Chondrocyte (in vitro differentiated cells): ENCODE results near the gene FAP. TPM values are rescaled to one million over a fixed set of nuclear protein-coding genes. Genes with fewer than 3 reads are reported as not detected.

Experiments
- DNase-seq: peaks from one replicate; pipeline ENCODE4 v3.0.0; 2021; ENCODE audit warnings: mixed read lengths, low spot score
- H3K27ac Mint-ChIP-seq: one replicate; pipeline ENCODE4 v1.8.0; 2021; ENCODE audit warnings: mild to moderate bottlenecking, moderate library complexity, mixed read lengths; ENCODE audit not compliant: unreplicated experiment
- H3K27me3 Mint-ChIP-seq: 2 replicates; pipeline ENCODE4 v1.8.0; 2021; ENCODE audit warnings: low read depth, mixed read lengths
- H3K36me3 Mint-ChIP-seq: 2 replicates; pipeline ENCODE4 v1.8.0; 2021; ENCODE audit warnings: low read depth, mixed read lengths
- H3K4me1 Mint-ChIP-seq: 2 replicates; pipeline ENCODE4 v1.8.0; 2021; ENCODE audit warnings: low read depth, mild to moderate bottlenecking, mixed read lengths
- H3K4me3 Mint-ChIP-seq: one replicate; pipeline ENCODE4 v1.8.0; 2021; ENCODE audit warnings: mild to moderate bottlenecking, moderate library complexity, mixed read lengths; ENCODE audit not compliant: unreplicated experiment
- H3K9me3 Mint-ChIP-seq: 2 replicates; pipeline ENCODE4 v1.8.0; 2021; ENCODE audit warnings: low read depth, mixed read lengths
- total RNA-seq: library from RNA; stranded (reverse); gene quantifications from 3 replicates; pipeline ENCODE4 v1.2.1, GENCODE V29; 2021
- TF ChIP-seq, protein P1 (sequence below): fragments of 200-600 bp; sonication (generic); IDR thresholded peaks from 2 replicates; pipeline ENCODE4 v1.5.0; 2021; ENCODE audit warnings: antibody characterized with exemption, mild to moderate bottlenecking, moderate library complexity

The FAP gene
- total RNA-seq, 1 donor from 2014 or later, result 163 TPM

DNA sequence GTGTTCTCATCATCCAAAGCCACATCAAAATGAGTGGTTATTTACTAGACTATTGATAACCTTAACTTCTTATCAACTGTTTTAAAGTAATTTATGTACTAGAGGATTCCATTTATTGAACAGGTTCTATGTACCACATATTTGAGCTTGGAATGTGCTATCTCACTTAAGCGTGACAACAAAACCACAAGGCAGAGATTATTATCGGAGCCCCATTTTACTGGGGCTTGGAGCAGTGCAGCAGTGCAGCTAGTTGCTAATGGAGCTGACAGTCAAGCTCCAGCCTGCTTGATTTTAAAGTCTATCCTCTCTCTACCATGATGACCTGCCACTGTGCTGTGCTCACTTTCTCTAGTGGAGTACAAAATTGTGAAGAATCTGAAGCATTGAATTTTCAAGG is 115.8 kb downstream of the FAP start:
- Mint-ChIP-seq H3K4me3 (no peak overlapping the region), H3K27me3 (peaks cover 44% of the 10 kb centered on the region), H3K4me1 (peaks cover 3% of the 10 kb centered on the region), H3K27ac (no peak overlapping the region), H3K9me3 (peaks cover 8% of the 10 kb centered on the region), H3K36me3 (peaks cover 6% of the 10 kb centered on the region)
- DNase-seq, result no peak
- TF ChIP-seq, protein P1, sequence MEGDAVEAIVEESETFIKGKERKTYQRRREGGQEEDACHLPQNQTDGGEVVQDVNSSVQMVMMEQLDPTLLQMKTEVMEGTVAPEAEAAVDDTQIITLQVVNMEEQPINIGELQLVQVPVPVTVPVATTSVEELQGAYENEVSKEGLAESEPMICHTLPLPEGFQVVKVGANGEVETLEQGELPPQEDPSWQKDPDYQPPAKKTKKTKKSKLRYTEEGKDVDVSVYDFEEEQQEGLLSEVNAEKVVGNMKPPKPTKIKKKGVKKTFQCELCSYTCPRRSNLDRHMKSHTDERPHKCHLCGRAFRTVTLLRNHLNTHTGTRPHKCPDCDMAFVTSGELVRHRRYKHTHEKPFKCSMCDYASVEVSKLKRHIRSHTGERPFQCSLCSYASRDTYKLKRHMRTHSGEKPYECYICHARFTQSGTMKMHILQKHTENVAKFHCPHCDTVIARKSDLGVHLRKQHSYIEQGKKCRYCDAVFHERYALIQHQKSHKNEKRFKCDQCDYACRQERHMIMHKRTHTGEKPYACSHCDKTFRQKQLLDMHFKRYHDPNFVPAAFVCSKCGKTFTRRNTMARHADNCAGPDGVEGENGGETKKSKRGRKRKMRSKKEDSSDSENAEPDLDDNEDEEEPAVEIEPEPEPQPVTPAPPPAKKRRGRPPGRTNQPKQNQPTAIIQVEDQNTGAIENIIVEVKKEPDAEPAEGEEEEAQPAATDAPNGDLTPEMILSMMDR, result no peak

DNA sequence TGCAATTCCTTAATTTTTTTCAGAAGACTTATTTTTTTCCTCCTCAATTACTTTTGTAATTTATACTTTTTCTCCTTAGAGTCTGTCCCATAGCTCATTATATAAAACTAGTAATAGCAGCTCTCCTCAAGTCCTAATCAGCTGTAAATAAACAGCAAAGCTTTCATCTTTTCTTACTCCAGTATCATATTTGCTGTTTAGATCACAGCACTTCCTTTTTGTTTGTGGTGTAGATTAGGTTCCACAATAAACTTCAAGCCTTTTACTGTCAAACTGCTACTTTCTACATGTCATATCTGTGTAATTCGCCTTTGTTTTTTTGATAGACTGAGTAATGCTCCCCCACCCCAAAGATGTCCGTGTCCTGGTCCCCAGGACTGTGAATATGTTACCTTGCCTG is 116.7 kb downstream of the FAP start:
- no peak overlapping the region for H3K27ac Mint-ChIP-seq
- TF ChIP-seq, protein P1, result no peak
- peaks cover 40% of the 10 kb centered on the region for H3K27me3 Mint-ChIP-seq
- no peak for DNase-seq
- H3K36me3 Mint-ChIP-seq, result peaks cover 6% of the 10 kb centered on the region
- H3K4me1 Mint-ChIP-seq, result peaks cover 3% of the 10 kb centered on the region
- H3K9me3 Mint-ChIP-seq, result peaks cover 8% of the 10 kb centered on the region
- no peak overlapping the region for H3K4me3 Mint-ChIP-seq

DNA sequence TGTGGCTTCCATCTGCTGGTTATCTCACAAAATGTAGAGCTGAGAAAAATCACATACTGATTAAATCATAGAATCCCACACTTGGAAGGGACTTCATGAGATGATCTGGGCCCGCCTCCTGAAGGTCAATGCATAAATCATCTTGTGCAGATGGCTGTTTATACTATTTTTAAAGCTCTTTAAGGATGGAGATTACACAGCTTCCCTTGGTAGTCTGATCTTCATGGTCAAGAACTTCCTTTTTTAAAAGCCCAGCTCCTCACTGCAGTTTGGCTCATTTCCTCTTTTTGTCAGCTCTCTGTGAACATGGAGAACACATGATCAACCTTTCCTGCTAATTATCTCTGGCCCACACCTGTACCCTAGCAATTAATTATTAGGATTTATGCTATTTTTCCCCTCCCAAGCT is 117.1 kb downstream of the FAP start:
- no peak for DNase-seq
- TF ChIP-seq, protein P1, result no peak
- no peak overlapping the region for H3K27ac Mint-ChIP-seq
- peaks cover 8% of the 10 kb centered on the region for H3K9me3 Mint-ChIP-seq
- peaks cover 4% of the 10 kb centered on the region for H3K36me3 Mint-ChIP-seq
- peaks cover 3% of the 10 kb centered on the region for H3K4me1 Mint-ChIP-seq
- H3K4me3 Mint-ChIP-seq, result no peak overlapping the region
- H3K27me3 Mint-ChIP-seq, result peaks cover 38% of the 10 kb centered on the region

DNA sequence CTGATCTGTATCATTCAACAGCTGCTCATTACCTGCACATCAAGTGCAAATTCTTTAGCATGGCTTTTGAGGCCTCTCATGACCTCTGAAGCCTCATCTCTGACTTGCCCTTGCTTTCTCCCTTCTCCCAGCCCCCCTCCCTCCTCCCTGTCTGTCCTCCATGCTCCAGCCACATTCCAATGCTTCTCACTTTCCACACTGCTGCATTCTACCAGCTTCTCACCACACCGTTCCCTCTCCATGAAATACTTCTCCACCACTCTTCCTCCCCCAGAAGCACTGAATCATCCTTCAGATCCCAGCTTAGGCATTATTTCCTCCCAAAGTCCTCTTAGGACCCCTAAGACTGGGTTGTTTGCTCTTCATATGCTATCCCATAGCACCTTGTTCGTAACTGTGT is 118.1 kb downstream of the FAP start:
- H3K4me1 Mint-ChIP-seq, result peaks cover 3% of the 10 kb centered on the region
- H3K36me3 Mint-ChIP-seq, result peaks cover 1% of the 10 kb centered on the region
- no peak for DNase-seq
- no peaks in the 10 kb centered on the region for H3K9me3 Mint-ChIP-seq
- no peak overlapping the region for H3K27ac Mint-ChIP-seq
- H3K27me3 Mint-ChIP-seq, result peaks cover 29% of the 10 kb centered on the region
- H3K4me3 Mint-ChIP-seq, result no peak overlapping the region
- TF ChIP-seq, protein P1, result no peak

DNA sequence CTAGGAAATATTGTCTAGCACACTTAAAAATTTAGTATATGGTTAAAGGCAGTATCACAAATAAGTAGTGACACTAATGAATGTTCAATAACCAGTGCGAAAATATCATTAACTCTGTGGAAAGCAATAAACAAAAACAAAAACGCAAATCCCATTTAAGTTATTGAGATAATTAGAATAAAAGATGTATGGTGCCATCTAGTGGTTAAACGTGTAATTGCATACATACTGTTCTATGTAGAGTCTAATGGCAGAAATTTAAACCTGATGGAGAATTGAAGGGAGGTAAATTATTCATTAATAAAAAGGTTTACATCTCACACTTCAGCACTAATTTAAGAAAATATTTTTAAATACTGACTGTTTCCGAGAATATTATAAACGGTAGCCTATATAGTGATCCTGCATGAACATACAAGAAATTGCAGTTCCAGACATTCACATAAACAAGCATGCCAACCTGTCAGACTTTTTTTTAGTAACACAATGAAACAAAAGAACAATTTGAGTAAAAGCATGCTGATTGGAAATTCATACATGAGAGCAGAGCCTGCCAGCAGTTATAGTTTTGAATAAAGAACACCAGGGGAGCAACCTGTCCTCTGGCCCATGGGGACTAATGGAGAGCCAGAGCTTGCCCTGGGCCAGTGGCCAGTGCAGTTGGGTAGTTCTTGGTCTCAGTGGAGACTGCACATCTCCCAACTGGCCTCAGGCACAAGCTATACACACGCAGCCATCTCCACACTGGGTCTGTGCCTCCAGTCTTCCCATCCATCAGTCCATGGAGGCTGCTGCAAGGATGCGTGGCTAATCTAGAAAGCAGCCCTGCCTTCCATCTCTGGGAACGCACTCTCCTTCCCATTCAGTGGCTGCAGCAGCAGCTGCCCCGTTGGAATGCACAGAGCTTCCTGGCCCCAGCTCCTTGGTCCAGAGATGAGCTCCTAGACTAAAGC is 119.2 kb downstream of the FAP start:
- Mint-ChIP-seq H3K9me3 (no peaks in the 10 kb centered on the region), H3K4me3 (no peak overlapping the region), H3K27me3 (peaks cover 20% of the 10 kb centered on the region), H3K36me3 (no peaks in the 10 kb centered on the region), H3K27ac (no peak overlapping the region), H3K4me1 (peaks cover 3% of the 10 kb centered on the region)
- DNase-seq, result no peak
- TF ChIP-seq, protein P1, result peak; percentile 97

Other genes starting within 250 kb of the FAP start
- 0.42 to 0.60 TPM in 2 of 3 replicates, not detected in the other for gene DPP4, start 169.2 kb downstream of the FAP start, total RNA-seq
- 0.31 TPM in 1 of 3 replicates, not detected in the others for gene GCG, start 91.2 kb downstream of the FAP start, total RNA-seq
- 1.8 to 4.2 TPM (median 2.1 TPM) in 3 replicates for gene IFIH1, start 75.2 kb upstream of the FAP start, total RNA-seq
- gene GCA, start 100.7 kb upstream of the FAP start, total RNA-seq, result 4.0 to 4.8 TPM (median 4.5 TPM) in 3 replicates